HCT116 (cell line): ENCODE data around the gene RYR3. TPM values are rescaled to one million over a fixed set of nuclear protein-coding genes. Genes with fewer than 3 reads are reported as not detected.

Experiments used
- ATAC-seq: fragments of 200-7000 bp; cut with Tn5 transposase; 2 replicates; pipeline ENCODE4 v1.9.1; 2020; ENCODE audit warnings: mild to moderate bottlenecking, moderate library complexity
- BruUV-seq: library from RNA; stranded (reverse); fragments of 400-500 nt; replicated peaks from 2 replicates; lab custom pipeline; 2021; lab: Mats Ljungman, UMichigan
- CTCF ChIA-PET: fragments of 300-600 bp; sonication (Branson Sonifier 250); formaldehyde crosslinking; loops from one replicate; lab custom pipeline; 2021; ENCODE audit warnings: antibody characterized with exemption; lab: Charles Lee
- POLR2A ChIA-PET: fragments of 300-600, 350-600 bp; sonication (Branson Sonifier 250); formaldehyde crosslinking; loops from one replicate; lab custom pipeline; 2021; ENCODE audit warnings: antibody characterized with exemption; lab: Charles Lee
- RAD21 ChIA-PET, 2 experiments: fragments of 300-600 bp; sonication (Branson Sonifier 250); formaldehyde crosslinking; loops; one replicate each; lab custom pipeline; 2023; ENCODE audit warnings: low total read pairs in 2 of 2; ENCODE audit not compliant: uncharacterized antibody in 2 of 2, unreplicated experiment in 2 of 2, low non-redundant PET in 1 of 2; lab: Charles Lee
- DNase-seq: peaks from one replicate; pipeline ENCODE4 v3.0.0-alpha.2; 2010; ENCODE audit warnings: low read depth, low spot score
- H2AFZ ChIP-seq: fragments of 200-600 bp; shearing (Covaris generic), sonication (generic); 2 replicates; pipeline ENCODE4 v1.6.1; 2017; ENCODE audit warnings: low read depth, mixed run types, mixed read lengths, antibody characterized with exemption, low read length; ENCODE audit not compliant: poor library complexity, severe bottlenecking
- H3K27ac ChIP-seq: 2 replicates; pipeline ENCODE4 v1.5.1; 2012; ENCODE audit warnings: low read depth, low read length
- H3K27me3 ChIP-seq: fragments of 200-600 bp; sonication (generic); 2 replicates; pipeline ENCODE4 v1.6.1; 2016; ENCODE audit warnings: mixed run types, low read length, mixed read lengths; ENCODE audit not compliant: insufficient read depth
- H3K36me3 ChIP-seq, 2 experiments: fragments of 200-500 bp in 1 of 2; fragments of 200-600 bp in 1 of 2; sonication (Bioruptor generic) in 1 of 2; sonication (generic) in 1 of 2; 2 replicates each; pipeline versions ENCODE4 v1.5.1 to v1.6.1; 2014 to 2016; ENCODE audit warnings: low read length in 2 of 2, inconsistent platforms in 1 of 2, mixed read lengths in 1 of 2, mixed run types in 1 of 2; ENCODE audit not compliant: insufficient read depth in 2 of 2, control insufficient read depth in 1 of 2
- H3K4me1 ChIP-seq, 2 experiments: fragments of 200-600 bp in 1 of 2; sonication (generic) in 1 of 2; 2 replicates each; pipeline versions ENCODE4 v1.5.1 to v1.6.1; 2012 to 2017; ENCODE audit warnings: low read length in 2 of 2, inconsistent platforms in 1 of 2, mild to moderate bottlenecking in 1 of 2, mixed read lengths in 1 of 2, mixed run types in 1 of 2, moderate library complexity in 1 of 2; ENCODE audit not compliant: insufficient read depth in 2 of 2, control insufficient read depth in 1 of 2
- H3K4me2 ChIP-seq: fragments of 200-600 bp; sonication (generic); 2 replicates; pipeline ENCODE4 v1.6.1; 2017; ENCODE audit warnings: mixed run types, low read length, mixed read lengths
- H3K4me3 ChIP-seq, 2 experiments: fragments of 200-600 bp in 1 of 2; sonication (generic) in 1 of 2; replicated peaks in 1 of 2; 2 replicates each; pipeline ENCODE4 v1.5.1; 2011 to 2016; ENCODE audit warnings: low read length in 2 of 2, control low read depth in 1 of 2, low read depth in 1 of 2, mild to moderate bottlenecking in 1 of 2, mixed read lengths in 1 of 2, mixed run types in 1 of 2
- H3K79me2 ChIP-seq: fragments of 200-600 bp; sonication (generic); 2 replicates; pipeline ENCODE4 v1.6.1; 2017; ENCODE audit warnings: mild to moderate bottlenecking, mixed run types, low read length, moderate library complexity, mixed read lengths; ENCODE audit not compliant: insufficient read depth
- H3K9ac ChIP-seq: fragments of 200-600 bp; sonication (generic); 2 replicates; pipeline ENCODE4 v1.6.1; 2016; ENCODE audit warnings: low read length, mixed read lengths
- H3K9me2 ChIP-seq: fragments of 200-600 bp; sonication (generic), shearing (Covaris generic); 2 replicates; pipeline ENCODE4 v1.6.1; 2017; ENCODE audit warnings: mixed run types, mild to moderate bottlenecking, moderate library complexity; ENCODE audit not compliant: insufficient read depth
- H3K9me3 ChIP-seq, 2 experiments: fragments of 200-500 bp in 1 of 2; fragments of 200-600 bp in 1 of 2; sonication (Bioruptor generic) in 1 of 2; sonication (generic) in 1 of 2; 2 replicates each; pipeline ENCODE4 v1.6.1; 2014 to 2017; ENCODE audit warnings: low read length in 2 of 2, mixed read lengths in 2 of 2, inconsistent platforms in 1 of 2, low read depth in 1 of 2, mild to moderate bottlenecking in 1 of 2, mixed run types in 1 of 2, moderate library complexity in 1 of 2; ENCODE audit not compliant: control insufficient read depth in 1 of 2, insufficient read depth in 1 of 2
- H4K20me1 ChIP-seq: fragments of 200-600 bp; sonication (generic), shearing (Covaris generic); 2 replicates; pipeline ENCODE4 v1.6.1; 2017; ENCODE audit warnings: mixed run types, mild to moderate bottlenecking, moderate library complexity; ENCODE audit not compliant: insufficient read depth
- CBX3 ChIP-seq: IDR thresholded peaks from 2 replicates; pipeline ENCODE4 v1.6.1; 2012; ENCODE audit warnings: low read depth
- EZH2phosphoT487 ChIP-seq: fragments of 200-600 bp; IDR thresholded peaks from 2 replicates; pipeline ENCODE4 v1.6.1; 2018; ENCODE audit warnings: antibody characterized with exemption, borderline replicate concordance
- JUND ChIP-seq: IDR thresholded peaks from 2 replicates; pipeline ENCODE4 v1.6.1; 2012
- ZFX ChIP-seq: fragments of 450-650 bp; IDR thresholded peaks from 2 replicates; pipeline ENCODE4 v1.6.1; 2017
- intact Hi-C: fragments of 100-400 bp; cut with micrococcal nuclease; formaldehyde crosslinking; loops from 2 replicates; pipeline ENCODE4 v1.10.0; 2022
- total RNA-seq: library from RNA; stranded (reverse); gene quantifications from one replicate; pipeline ENCODE4 v1.2.1, GENCODE V29; 2021; ENCODE audit not compliant: unreplicated experiment
- TF ChIP-seq, protein P1 (sequence below): IDR thresholded peaks from 2 replicates; pipeline ENCODE4 v1.6.1; 2012

Gene RYR3
- total RNA-seq, 1 experiment from 2014 or later, result not detected

DNA sequence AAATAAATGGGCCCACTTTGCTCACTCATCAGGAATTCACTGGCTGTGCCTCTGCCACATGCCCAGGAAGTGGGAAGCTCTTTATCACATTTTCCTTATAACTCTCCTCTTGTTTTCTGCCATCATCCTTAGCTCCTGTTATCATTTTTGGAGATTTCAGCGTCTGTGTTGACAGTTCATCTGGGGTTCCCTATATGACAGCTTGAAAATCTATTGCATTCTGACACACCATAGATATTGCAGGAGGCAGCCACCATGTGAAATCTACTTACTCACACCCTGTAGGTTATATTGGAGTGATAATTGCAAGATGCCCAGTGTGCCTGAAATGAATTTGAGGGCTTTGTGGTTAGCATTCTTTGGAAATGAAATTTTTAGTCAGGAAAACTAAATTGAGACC lies 132.9 kb downstream of the RYR3 start:
- H2AFZ ChIP-seq, result no peak overlapping the region
- intact Hi-C loops, result no loop called here
- ChIA-PET POLR2A (no interaction called here), CTCF (no interaction called here), RAD21 (no interaction called here)
- H3K4me3 ChIP-seq, result no peak overlapping the region
- H3K4me1 ChIP-seq, result no peaks in the 10 kb centered on the region
- H3K4me2 ChIP-seq, result no peak overlapping the region
- DNase-seq (no peak), ATAC-seq (no peak)
- TF ChIP-seq ZFX (no peak), EZH2phosphoT487 (no peak), JUND (no peak), CBX3 (no peak)
- TF ChIP-seq, all 23 proteins: peak for 0
- Histone ChIP-seq H3K27me3 (peaks cover 67% of the 10 kb centered on the region), H3K9me3 (no peaks in the 10 kb centered on the region), H3K9ac (no peak overlapping the region), H3K79me2 (no peaks in the 10 kb centered on the region), H3K27ac (no peak overlapping the region), H3K9me2 (no peaks in the 10 kb centered on the region), H3K36me3 (no peaks in the 10 kb centered on the region), H4K20me1 (no peaks in the 10 kb centered on the region)
- no TSS peak for BruUV-seq

DNA sequence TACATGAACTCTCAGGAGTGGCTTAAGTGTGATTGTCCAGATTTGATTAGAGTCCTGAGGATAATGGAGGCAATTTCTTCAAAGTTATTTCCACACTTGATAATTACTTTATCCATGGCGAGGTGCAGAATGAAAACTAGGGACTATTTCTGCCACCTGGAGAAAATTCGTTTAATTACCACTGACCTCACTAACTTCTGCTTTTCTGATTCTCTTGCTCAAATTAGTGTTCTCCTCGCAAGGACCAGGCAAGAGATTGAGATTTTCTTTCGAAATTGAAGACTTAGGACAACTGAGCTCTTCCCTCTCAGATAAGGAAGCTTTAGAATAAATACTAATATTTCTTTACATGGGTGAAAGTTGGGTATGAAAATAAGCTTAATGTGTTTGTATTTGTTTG lies 135.2 kb downstream of the RYR3 start:
- Histone ChIP-seq H3K9me2 (no peaks in the 10 kb centered on the region), H4K20me1 (no peaks in the 10 kb centered on the region), H3K27me3 (peaks cover 77% of the 10 kb centered on the region), H3K4me2 (no peak overlapping the region), H3K9me3 (no peaks in the 10 kb centered on the region), H3K4me1 (no peaks in the 10 kb centered on the region), H3K79me2 (no peaks in the 10 kb centered on the region), H2AFZ (no peak overlapping the region), H3K36me3 (no peaks in the 10 kb centered on the region), H3K9ac (no peak overlapping the region), H3K4me3 (no peak overlapping the region), H3K27ac (no peak overlapping the region)
- POLR2A ChIA-PET, result no interaction called here
- intact Hi-C loops, result no loop called here
- TF ChIP-seq ZFX, result no peak
- TF ChIP-seq, protein P1, sequence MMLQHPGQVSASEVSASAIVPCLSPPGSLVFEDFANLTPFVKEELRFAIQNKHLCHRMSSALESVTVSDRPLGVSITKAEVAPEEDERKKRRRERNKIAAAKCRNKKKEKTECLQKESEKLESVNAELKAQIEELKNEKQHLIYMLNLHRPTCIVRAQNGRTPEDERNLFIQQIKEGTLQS, result no peak
- no TSS peak for BruUV-seq
- CTCF ChIA-PET, result no interaction called here
- DNase-seq (no peak), ATAC-seq (no peak)
- RAD21 ChIA-PET, result no interaction called here
